ENCODE results near the gene TPGS1. TPM values are rescaled to one million over a fixed set of nuclear protein-coding genes. Genes with fewer than 3 reads are reported as not detected.

Gene TPGS1
- total RNA-seq, 1 donor from 2014 or later, result 15.6 TPM

GRCh38 chr19:519449-519865, 12.2 kb downstream of the TPGS1 start:
- DNase-seq, result no peak

DNA sequence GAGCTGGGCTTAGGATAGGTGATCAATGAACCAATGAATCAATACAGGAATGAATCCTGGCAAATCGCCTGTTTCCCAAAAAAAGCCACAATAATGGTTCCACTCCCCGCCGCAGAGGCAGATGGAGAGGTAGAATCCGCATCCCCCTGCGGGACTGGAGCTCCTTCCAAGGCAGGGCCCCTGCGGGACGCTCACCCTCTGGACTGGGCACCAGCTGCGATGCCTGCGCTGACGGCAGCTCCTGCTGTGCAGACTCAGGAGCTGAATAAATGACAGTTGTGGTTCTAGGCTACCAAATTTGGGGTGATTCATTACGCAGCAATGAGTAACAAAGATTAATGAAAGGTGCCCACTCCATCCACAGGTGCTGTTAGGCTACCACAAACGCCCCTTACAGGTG, 15.4 kb downstream of the TPGS1 start:
- DNase-seq, result no peak

DNA sequence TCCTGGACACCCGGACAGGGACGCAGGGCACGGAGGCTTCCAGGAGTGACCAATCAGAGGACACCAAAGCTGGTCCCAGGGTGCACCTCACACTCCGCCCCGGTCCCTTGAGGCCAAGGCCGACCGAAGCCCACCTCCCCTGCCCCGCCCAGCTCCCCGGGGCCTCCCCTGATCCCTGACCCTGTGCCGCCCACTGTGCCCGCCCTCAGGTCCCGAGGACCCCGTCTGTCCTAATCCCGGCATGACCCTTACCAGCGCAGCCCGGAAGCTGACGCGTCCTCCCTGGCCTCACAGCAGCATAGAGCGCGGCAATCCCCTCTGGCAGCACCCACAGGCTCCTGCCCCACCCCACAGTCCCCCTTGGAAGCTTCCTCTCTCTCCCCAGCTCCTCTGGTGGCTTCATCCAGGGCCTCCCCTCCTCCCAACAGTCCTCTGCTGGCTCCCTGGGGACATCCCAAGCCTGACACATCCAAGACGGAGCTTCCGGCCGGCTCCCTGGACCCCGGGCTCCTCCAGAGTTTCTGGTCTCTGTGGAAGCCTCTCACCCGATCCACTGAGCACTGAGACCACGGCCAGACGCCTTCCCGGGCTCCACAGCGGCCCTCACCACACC, 16.9 kb downstream of the TPGS1 start:
- no peak for DNase-seq

- DNase-seq, result no peak
These were observed 17.7 kb downstream of the TPGS1 start for GRCh38 chr19:525029-525428.

- no peak for DNase-seq
These were observed 18.6 kb downstream of the TPGS1 start for GRCh38 chr19:525857-526419.

GRCh38 chr19:530134-531008, 23.1 kb downstream of the TPGS1 start:
- no peak for DNase-seq

DNA sequence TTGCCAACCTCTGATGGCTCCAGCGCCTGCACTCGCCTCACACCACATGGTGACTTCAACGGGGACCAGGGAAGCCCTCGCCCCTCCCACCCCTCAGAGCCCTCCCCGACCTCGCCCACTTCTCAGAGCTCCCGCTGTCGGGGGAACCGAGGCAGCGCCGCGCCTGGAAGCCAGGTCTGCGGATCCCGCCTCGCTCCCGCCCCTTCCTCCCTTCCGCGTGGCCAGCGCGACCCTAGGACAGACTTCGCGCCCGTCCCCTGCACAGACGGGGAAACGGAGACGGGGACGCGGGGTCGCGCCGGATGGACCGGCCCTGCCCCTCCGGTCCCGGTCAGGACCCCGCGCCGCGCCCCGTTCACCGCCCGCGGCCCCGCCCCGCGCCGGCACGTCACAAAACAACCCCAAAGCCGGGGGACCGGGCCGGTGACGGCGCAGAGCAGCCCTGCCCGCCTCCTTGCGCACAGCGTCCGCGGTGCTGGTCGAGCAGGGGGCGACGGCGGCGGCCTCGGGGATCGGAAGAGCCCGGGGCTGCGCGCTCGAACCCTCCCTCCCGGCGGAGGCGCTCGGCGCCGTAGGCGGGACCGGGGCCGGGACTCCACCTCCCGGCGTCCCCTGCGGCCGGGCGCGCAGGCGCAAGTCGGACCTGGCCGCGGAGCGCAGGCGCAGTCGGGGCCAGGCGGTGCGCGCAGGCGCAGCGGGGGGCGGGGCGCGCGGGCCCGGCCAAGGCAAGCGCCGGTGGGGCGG, 23.9 kb downstream of the TPGS1 start:
- peak; percentile 63 for DNase-seq

GRCh38 chr19:531753-532560, 24.7 kb downstream of the TPGS1 start, which contains the start of gene CDC34:
CDC34 (plus strand) TSS chr19:531760; CDS start chr19:531932, 172 bp downstream.
- DNase-seq, result no peak

- peak; percentile 43 for DNase-seq
These were observed 25.5 kb downstream of the TPGS1 start for GRCh38 chr19:532561-533363.

GRCh38 chr19:533364-534058, 26.2 kb downstream of the TPGS1 start:
- no peak for DNase-seq

DNA sequence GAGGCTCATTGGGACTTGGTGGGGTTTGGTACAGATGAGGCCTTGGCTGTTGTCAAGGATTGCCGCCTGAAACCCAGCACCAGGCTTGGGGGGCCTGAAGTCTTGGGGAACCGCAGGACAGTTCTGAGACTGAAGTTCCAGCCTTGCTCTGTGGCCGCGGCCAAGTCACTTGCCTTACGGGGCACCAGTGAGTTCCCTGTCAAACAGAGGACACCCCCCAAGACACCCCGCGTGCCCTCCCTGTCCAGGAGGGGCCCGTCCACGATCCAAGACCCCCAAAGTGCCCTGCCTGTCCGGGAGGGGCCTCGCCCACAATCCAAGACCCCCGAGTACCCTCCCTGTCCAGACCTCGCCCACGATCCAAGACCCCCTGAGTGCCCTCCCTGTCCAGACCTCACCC, 26.8 kb downstream of the TPGS1 start:
- DNase-seq, result no peak

DNA sequence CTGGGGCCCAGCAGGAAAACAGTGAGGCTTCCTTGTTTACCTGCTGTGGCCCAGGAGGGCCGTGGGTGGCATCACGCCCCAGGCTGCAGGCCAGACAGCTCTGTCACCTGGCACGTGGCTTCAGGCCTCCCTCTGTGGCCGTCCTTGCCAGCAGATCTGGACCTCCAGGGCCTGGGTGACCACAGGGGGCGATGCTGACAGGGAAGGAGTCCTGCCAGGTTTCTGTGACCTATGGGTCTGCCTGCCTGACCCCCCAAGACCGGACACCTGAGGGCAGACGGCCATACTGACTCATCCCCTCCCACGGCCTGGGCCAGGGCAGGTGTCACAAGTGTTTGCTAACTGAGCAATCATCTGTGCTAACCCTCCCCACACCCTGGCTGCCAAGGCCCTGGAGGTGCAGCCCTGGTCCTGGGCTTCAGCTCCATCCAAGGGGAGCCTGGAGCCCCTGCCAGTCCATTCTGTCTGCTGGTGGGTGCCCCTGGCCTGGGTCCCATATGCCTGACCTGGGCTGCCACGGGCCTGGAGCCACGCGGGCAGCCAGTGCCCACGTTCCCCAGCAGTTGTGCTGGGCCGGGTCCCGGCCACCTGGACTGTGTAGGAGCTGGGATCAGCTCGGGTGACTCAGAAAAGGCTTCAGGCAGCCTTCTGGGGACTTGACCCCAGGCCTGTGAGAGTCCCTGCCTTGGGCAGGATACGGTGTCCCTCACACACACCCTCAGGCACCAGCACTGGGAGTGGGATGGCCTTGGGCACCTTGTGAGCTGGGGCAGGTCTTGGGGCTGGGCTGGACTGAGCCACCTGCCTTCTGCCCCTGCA, 27.9 kb downstream of the TPGS1 start:
- no peak for DNase-seq

GRCh38 chr19:536031-536880, 29.0 kb downstream of the TPGS1 start:
- no peak for DNase-seq

GRCh38 chr19:536881-537404, 29.6 kb downstream of the TPGS1 start:
- no peak for DNase-seq

- DNase-seq, result no peak
These were observed 31.5 kb downstream of the TPGS1 start for GRCh38 chr19:538641-539428.

DNA sequence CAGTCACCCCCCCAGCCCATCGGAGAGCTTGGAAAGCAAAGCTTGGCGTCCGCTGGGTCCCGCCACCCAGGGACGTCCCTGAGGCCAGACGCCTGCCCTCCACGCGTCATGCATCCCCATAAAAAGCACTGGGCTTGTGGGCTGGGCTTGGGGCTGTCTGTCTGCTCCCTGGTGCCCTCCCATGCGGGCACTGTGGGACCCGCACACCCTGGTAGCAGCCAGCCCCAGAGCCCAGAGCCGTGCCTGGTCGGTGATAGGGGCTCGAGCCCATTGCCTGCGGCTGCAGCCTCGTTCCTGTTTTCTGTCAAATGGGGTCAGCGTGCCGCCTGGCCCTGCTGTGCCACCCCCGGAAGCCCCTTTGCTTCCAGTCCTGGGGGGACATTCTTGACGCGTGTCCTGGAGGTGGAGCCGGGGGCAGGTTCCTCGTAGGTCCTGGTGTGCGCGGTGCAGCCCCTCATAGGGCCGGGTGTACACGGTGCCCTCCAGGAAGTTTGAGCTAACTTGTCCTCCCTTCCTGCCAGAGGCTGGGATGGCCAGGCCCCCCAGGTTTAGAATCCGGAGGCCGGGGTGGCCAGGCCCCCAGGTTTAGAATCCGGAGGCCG, 32.2 kb downstream of the TPGS1 start:
- no peak for DNase-seq

Measured in occipital lobe (tissue), 2 donors.